HuH-7.5 (cell line): ENCODE results near the gene PATL2.
"Not testable (repeated sequence)": the region's sequence is repeated elsewhere in the genome, so short reads cannot be mapped to it uniquely, and the experiment has no call there.

ENCODE experiments used
- DNase-seq: peaks from one replicate; pipeline ENCODE4 v3.0.0; 2011; ENCODE audit warnings: low spot score

Gene PATL2

DNA sequence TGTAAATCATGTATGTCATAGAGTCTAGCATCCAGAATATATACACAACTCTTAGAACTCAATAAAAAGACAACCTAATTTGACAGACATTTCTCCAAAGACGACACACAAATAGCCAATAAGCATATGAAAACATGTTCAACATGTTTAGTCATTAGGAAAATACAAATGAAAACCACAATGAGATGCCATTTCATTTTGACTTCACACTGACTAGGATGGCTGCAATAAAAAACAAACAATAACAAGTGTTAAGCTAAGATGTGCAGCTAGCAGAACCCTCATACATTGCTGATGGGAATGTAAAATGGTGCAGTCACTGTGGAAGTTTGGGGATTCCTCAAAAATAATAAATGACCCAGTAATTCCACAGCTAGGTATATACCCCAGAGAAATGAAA is 64.1 kb downstream of the PATL2 start:
- no peak for DNase-seq

DNA sequence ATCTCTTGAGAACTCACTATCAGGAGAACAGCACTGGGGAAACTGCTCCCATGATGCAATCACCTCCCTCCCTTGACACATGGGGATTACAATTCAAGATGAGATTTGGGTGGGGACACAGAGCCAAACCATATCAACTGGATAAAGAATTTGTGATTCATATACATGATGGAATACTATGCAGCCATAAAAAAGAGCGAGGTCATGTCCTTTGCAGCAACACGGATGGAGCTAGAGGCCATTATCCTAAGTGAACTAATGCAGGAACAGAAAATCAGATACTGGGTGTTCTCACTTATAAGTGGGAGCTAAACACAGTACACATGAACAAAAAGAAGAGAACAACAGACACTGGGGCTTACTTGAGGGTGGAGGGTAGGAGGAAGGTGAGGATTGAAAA is 64.7 kb downstream of the PATL2 start:
- DNase-seq, result no peak

DNA sequence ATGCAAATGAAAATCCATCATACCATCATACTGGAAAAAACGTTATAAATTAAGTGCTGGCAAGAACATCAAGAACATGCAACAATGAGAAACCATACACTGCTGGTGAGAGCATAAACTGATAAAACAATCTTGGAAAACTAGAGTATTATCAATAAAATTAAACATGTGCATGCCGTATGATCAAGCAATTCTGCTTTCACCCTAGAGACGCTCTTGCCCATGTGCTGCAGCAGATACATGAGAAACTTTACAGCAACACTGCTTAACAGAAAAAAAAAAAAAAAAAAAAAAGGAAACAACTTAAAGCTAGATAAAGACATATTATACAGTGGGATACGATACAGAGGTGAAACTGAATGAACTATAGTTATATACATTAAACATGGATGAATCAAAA is 69.5 kb downstream of the PATL2 start:
- DNase-seq, result no peak

DNA sequence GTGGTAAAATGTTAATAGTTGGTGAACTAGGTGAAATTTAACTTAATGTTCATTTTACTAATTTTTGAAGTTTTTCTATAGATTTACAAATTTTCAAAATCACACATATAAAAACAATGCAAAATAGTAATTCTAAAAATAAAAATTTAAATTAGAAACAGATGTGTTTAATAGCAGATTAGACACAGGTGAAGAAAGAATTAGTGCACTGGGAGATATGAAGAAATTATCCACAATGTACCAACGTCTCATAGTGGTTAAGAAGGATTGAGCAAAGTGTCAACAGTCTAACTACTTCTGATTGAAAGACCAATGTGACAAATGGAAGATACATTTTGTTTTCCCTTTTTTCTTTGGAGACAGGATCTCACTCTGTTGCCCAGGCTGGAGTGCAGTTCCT is 74.1 kb downstream of the PATL2 start:
- DNase-seq, result no peak

DNA sequence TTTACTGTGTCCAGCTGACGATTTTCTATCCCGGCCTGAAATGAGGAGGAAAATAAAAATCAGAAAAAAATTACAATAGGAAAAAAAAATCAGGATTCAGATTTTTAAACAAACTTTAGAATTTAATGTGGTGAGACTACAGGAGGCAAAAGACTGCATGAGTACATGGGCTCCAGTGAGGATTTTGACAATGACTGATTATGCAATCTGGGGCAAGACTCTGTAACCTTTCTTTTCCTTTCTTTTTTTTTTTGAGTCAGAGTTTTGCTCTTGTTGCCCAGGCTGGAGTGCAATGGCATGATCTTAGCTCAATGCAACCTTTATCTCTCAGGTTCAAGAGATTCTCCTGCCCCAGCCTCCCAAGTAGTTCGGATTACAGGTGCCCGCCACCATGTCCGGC is 77.5 kb downstream of the PATL2 start:
- DNase-seq, result no peak

DNA sequence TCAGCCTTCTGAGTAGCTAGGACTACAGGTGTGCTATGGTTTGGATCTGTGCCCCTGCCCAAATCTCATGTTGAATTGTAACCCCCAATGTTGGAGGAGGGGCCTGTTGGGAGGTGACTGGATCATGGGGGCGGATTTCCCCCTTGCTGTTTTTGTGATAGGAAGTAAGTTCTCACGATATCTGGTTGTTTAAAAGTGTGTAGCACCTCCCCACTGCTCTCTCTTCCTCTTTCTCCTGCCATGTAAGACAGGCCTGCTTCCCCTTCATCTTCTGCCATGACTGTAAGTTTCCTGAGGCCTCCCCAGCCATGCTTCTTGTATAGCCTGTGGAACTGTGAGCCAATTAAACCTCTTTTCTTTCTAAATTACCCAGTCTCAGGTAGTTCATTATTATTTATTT is 85.8 kb downstream of the PATL2 start:
- not testable (repeated sequence) for DNase-seq

DNA sequence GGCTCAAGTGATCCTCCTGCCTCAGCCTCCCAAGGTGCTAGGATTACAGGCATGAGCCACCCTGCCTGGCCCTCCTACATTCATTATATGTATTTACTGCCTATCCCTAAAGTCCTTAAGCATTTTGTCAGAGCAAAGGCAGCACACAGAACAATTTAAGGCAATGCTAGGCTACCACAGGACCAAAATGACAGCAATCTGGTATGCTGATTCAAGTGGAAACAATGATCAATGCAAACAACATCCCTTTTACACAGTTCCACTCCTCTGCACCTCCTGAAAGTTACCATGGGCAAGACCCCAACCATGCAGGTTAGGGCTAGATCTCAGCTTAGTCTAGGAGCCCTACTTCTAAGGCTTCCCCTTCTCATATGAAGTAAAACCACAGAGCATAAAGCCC is 87.9 kb downstream of the PATL2 start:
- DNase-seq, result no peak

DNA sequence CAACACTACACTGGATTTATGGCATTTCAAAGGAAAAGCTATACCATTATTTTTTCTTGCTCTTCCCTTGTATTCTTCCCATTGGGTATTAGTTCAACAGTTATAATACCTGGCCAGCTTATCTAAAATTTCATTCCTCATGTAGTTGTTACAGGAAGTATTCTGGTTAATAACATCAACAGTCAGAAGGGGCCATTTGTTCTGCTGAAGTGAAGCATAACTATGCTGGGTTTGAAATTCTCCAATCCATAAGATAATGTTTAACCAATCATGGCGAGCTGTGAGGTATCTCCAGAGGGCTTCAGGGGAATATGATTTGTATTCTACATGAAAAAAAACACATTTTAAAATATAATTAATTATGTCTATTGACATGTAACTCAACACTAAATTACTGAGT is 91.0 kb downstream of the PATL2 start:
- DNase-seq, result no peak

DNA sequence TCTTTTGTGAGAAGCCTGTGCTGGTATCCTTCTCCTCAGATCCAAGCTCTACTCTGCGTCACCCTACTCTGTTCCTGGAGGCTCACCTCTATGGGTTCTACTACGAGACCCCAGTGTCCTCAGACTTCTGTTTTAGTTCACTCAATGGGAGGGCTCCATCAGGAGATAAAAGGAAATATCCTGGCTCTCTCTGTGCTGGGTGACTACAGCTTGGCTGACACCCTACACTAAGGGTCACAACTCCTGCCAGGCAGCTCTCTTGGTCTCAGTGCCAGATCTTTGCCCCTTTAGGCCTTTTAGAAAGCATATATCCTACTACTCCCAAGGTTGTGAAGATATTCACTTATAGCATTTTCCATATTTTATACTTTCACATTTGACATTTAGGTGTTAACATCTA is 94.1 kb downstream of the PATL2 start:
- DNase-seq, result no peak
